ENCODE data around the gene DNAJA1.

The DNAJA1 gene

GRCh38 chr9:33025572-33026342, 684 bp downstream of the DNAJA1 start:
- DNase-seq (ENCODE audit: low read depth, low spot score) = peak; percentile 60

- no peak for DNase-seq (ENCODE audit: low read depth, low spot score)
Observed at GRCh38 chr9:33029231-33029786, 4.2 kb downstream of the DNAJA1 start.

- no peak for DNase-seq (ENCODE audit: low read depth, low spot score)
Observed at GRCh38 chr9:33030285-33030684, 5.2 kb downstream of the DNAJA1 start.

GRCh38 chr9:33032292-33032691, 7.2 kb downstream of the DNAJA1 start:
- no peak for DNase-seq (ENCODE audit: low read depth, low spot score)

GRCh38 chr9:33032865-33033264, 7.8 kb downstream of the DNAJA1 start:
- DNase-seq (ENCODE audit: low read depth, low spot score) = no peak

GRCh38 chr9:33040792-33041431, 15.8 kb downstream of the DNAJA1 start:
- no peak for DNase-seq (ENCODE audit: low read depth, low spot score)

- no peak for DNase-seq (ENCODE audit: low read depth, low spot score)
Observed at GRCh38 chr9:33041432-33042188, 16.5 kb downstream of the DNAJA1 start.

GRCh38 chr9:33042473-33042872, 17.4 kb downstream of the DNAJA1 start:
- no peak for DNase-seq (ENCODE audit: low read depth, low spot score)

GRCh38 chr9:33043671-33044070, 18.6 kb downstream of the DNAJA1 start:
- DNase-seq (ENCODE audit: low read depth, low spot score) = no peak

GRCh38 chr9:33044162-33044673, 19.1 kb downstream of the DNAJA1 start:
- peak; percentile 30 for DNase-seq (ENCODE audit: low read depth, low spot score)

GRCh38 chr9:33044677-33045282, 19.7 kb downstream of the DNAJA1 start:
- DNase-seq (ENCODE audit: low read depth, low spot score) = no peak

GRCh38 chr9:33046061-33046460, 21.0 kb downstream of the DNAJA1 start:
- DNase-seq (ENCODE audit: low read depth, low spot score) = no peak

GRCh38 chr9:33048054-33048465, 23.0 kb downstream of the DNAJA1 start:
- no peak for DNase-seq (ENCODE audit: low read depth, low spot score)

- DNase-seq (ENCODE audit: low read depth, low spot score) = no peak
Observed at GRCh38 chr9:33049680-33050361, 24.7 kb downstream of the DNAJA1 start.

GRCh38 chr9:33051144-33051543, 26.1 kb downstream of the DNAJA1 start:
- no peak for DNase-seq (ENCODE audit: low read depth, low spot score)

GRCh38 chr9:33065157-33066076, 40.3 kb downstream of the DNAJA1 start:
- no peak for DNase-seq (ENCODE audit: low read depth, low spot score)

GRCh38 chr9:33068991-33069390, 43.9 kb downstream of the DNAJA1 start:
- DNase-seq (ENCODE audit: low read depth, low spot score) = no peak

GRCh38 chr9:33076046-33077004, 51.3 kb downstream of the DNAJA1 start, which contains the start of gene SMU1:
Gene SMU1 (minus strand): TSS chr9:33076674. CDS start chr9:33076608, 66 bp downstream.
- peak; percentile 90 for DNase-seq (ENCODE audit: low read depth, low spot score)

GRCh38 chr9:33080534-33080933, 55.5 kb downstream of the DNAJA1 start:
- no peak for DNase-seq (ENCODE audit: low read depth, low spot score)

Data from activated CD4-positive, CD25-positive, alpha-beta regulatory T cell treated with anti-CD3 and anti-CD28 coated beads, Interleukin-2, amount 50 U/mL, for 16 hours (primary cell).